ENCODE measurements around the gene CCSAP.
"Not testable (repeated sequence)": the region's sequence is repeated elsewhere in the genome, so short reads cannot be mapped to it uniquely, and the experiment has no call there.

CCSAP gene

GRCh38 chr1:229341774-229342655 is 832 bp downstream of the CCSAP start:
- H2AFZ ChIP-seq (ENCODE audit: low read length, unreplicated experiment): peak overlapping the region; percentile 80
- peaks cover 4% of the 10 kb centered on the region; the same call in 1 of the 2 replicates for H3K27me3 ChIP-seq (ENCODE audit: insufficient read depth, low read length)
- peaks cover 16% of the 10 kb centered on the region for H3K4me1 ChIP-seq (ENCODE audit: control insufficient read depth, insufficient read depth, low read length, unreplicated experiment)
- H3K36me3 ChIP-seq (ENCODE audit: insufficient read depth, low read length): no peaks in the 10 kb centered on the region
- H3K4me3 ChIP-seq (ENCODE audit: low read depth, low read length): peak overlapping the region; percentile 91
- peaks cover 32% of the 10 kb centered on the region for H3K79me2 ChIP-seq (ENCODE audit: control insufficient read depth, insufficient read depth, low read length, unreplicated experiment)
- H3K27ac ChIP-seq (ENCODE audit: low read depth, low read length): no peak overlapping the region

DNA sequence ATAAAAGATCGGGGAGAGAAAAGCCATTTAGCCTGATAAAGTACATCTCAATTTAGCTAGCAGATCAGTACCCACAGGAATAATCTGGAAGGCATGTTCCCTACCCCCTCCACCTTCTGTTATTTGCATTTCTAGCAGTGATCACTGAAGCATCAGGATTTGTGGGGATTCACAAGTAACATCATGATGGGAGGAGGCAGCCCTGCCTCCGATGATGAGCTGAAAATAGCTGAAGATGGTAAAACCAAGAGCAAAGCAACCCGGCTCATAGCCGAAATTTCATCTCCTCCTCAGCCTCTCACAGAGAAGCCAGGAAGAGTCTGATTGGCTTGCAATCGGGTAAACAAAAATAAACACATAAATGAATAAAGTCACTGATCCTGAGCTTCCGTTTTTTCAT is 2.4 kb downstream of the CCSAP start:
- H3K27me3 ChIP-seq (ENCODE audit: insufficient read depth, low read length): no peaks in the 10 kb centered on the region
- H3K79me2 ChIP-seq (ENCODE audit: control insufficient read depth, insufficient read depth, low read length, unreplicated experiment): peaks cover 42% of the 10 kb centered on the region
- H3K4me3 ChIP-seq (ENCODE audit: low read depth, low read length): peak overlapping the region; percentile 41
- H2AFZ ChIP-seq (ENCODE audit: low read length, unreplicated experiment): no peak overlapping the region
- H3K36me3 ChIP-seq (ENCODE audit: insufficient read depth, low read length): peaks cover under 1% of the 10 kb centered on the region; the same call in 1 of the 2 replicates
- H3K4me1 ChIP-seq (ENCODE audit: control insufficient read depth, insufficient read depth, low read length, unreplicated experiment): peaks cover 16% of the 10 kb centered on the region
- no peak overlapping the region for H3K27ac ChIP-seq (ENCODE audit: low read depth, low read length)

DNA sequence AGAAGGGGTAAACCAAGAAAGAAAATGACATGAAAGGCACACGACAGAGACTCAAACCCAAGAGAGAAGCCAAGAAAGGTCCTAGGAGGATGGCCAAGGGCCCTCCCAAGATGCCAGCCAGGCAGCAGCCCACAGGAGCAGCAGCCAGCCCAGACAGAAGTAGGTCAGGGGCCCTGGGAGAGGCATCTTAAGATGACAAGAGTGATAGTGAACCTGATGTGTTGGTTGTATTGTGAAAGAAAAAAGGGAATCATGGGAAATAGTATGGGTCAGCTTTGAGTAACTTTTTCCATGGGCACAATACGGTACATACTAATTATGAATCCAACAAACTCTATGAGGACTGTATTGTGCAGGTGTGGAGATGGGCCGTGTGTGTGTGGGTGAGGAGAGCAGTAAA is 3.3 kb downstream of the CCSAP start:
- Histone ChIP-seq H2AFZ (ENCODE audit: low read length, unreplicated experiment) (no peak overlapping the region), H3K4me3 (ENCODE audit: low read depth, low read length) (no peak overlapping the region), H3K79me2 (ENCODE audit: control insufficient read depth, insufficient read depth, low read length, unreplicated experiment) (peaks cover 42% of the 10 kb centered on the region), H3K36me3 (ENCODE audit: insufficient read depth, low read length) (peaks cover 11% of the 10 kb centered on the region; the same call in 1 of the 2 replicates), H3K4me1 (ENCODE audit: control insufficient read depth, insufficient read depth, low read length, unreplicated experiment) (peaks cover 16% of the 10 kb centered on the region), H3K27ac (ENCODE audit: low read depth, low read length) (no peak overlapping the region), H3K27me3 (ENCODE audit: insufficient read depth, low read length) (no peaks in the 10 kb centered on the region)

DNA sequence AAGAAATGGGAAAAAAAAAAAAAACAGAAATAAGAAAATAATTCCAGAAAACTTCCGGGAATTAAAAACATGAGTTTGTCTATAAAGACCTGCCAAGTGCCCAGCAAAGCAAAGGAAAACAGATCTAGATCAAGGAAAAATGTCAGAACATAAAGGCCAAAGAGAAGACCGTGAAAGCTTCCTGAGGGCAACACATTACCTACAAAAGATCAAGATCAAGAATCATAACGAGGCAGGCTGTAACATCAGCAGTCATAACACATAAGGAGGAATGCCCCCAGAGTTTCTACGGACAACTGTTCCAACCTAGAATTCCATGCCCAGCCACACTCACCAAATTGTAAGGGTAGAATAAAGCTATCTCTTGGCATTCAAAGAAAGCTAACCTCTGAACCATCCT is 3.8 kb downstream of the CCSAP start:
- H3K36me3 ChIP-seq (ENCODE audit: insufficient read depth, low read length): peaks cover 11% of the 10 kb centered on the region; the same call in 1 of the 2 replicates
- no peak overlapping the region for H3K4me3 ChIP-seq (ENCODE audit: low read depth, low read length)
- H3K4me1 ChIP-seq (ENCODE audit: control insufficient read depth, insufficient read depth, low read length, unreplicated experiment): peaks cover 16% of the 10 kb centered on the region
- H3K27ac ChIP-seq (ENCODE audit: low read depth, low read length): no peak overlapping the region
- no peaks in the 10 kb centered on the region for H3K27me3 ChIP-seq (ENCODE audit: insufficient read depth, low read length)
- peaks cover 42% of the 10 kb centered on the region for H3K79me2 ChIP-seq (ENCODE audit: control insufficient read depth, insufficient read depth, low read length, unreplicated experiment)
- no peak overlapping the region for H2AFZ ChIP-seq (ENCODE audit: low read length, unreplicated experiment)

DNA sequence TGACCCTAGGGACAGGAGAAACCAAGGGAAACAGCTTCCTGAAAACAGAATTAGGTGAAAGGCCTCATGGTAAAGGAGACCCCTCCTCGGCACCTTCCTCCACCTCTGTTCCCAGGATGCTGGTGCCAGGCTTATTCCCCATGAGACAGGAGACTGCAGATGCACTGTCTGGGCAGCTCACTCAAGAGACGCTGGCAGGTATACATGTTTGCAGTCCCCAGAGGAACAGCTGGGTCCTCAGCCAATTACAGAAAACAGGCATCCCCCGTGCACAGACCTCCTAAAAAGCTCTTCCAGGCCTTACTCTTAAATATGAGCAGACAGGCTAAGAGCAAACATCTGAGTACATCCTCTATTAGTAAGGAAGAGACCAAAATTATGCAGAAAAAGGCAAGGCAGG is 6.5 kb downstream of the CCSAP start:
- H3K27ac ChIP-seq (ENCODE audit: low read depth, low read length): no peak overlapping the region
- no peaks in the 10 kb centered on the region for H3K27me3 ChIP-seq (ENCODE audit: insufficient read depth, low read length)
- H3K4me3 ChIP-seq (ENCODE audit: low read depth, low read length): no peak overlapping the region
- H3K36me3 ChIP-seq (ENCODE audit: insufficient read depth, low read length): peaks cover 11% of the 10 kb centered on the region; the same call in 1 of the 2 replicates
- H3K79me2 ChIP-seq (ENCODE audit: control insufficient read depth, insufficient read depth, low read length, unreplicated experiment): peaks cover 39% of the 10 kb centered on the region
- no peak overlapping the region for H2AFZ ChIP-seq (ENCODE audit: low read length, unreplicated experiment)
- peaks cover 16% of the 10 kb centered on the region for H3K4me1 ChIP-seq (ENCODE audit: control insufficient read depth, insufficient read depth, low read length, unreplicated experiment)

DNA sequence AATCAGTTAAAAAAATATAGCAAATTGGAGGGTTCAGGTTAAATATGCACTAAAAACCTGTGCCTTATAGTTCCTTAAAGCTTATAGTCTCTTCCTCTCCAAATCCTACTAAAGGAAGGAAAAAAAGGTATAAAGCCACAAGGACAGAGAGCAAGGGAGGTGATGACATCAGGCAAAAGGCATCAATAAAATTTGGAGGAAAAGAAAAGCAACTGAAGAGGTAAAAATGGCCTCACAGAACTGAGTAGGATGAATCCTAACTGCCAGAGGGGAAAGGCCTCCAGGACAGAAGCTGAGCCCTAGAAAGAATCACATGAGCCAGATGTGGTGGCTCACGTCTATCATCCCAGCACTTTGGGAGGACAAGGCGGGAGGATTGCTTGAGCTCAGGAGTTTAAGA is 8.1 kb downstream of the CCSAP start:
- no peak overlapping the region for H3K4me3 ChIP-seq (ENCODE audit: low read depth, low read length)
- no peak overlapping the region for H3K27ac ChIP-seq (ENCODE audit: low read depth, low read length)
- H2AFZ ChIP-seq (ENCODE audit: low read length, unreplicated experiment): no peak overlapping the region
- H3K4me1 ChIP-seq (ENCODE audit: control insufficient read depth, insufficient read depth, low read length, unreplicated experiment): peaks cover 8% of the 10 kb centered on the region
- no peaks in the 10 kb centered on the region for H3K27me3 ChIP-seq (ENCODE audit: insufficient read depth, low read length)
- H3K36me3 ChIP-seq (ENCODE audit: insufficient read depth, low read length): peaks cover 11% of the 10 kb centered on the region; the same call in 1 of the 2 replicates
- H3K79me2 ChIP-seq (ENCODE audit: control insufficient read depth, insufficient read depth, low read length, unreplicated experiment): peaks cover 31% of the 10 kb centered on the region

DNA sequence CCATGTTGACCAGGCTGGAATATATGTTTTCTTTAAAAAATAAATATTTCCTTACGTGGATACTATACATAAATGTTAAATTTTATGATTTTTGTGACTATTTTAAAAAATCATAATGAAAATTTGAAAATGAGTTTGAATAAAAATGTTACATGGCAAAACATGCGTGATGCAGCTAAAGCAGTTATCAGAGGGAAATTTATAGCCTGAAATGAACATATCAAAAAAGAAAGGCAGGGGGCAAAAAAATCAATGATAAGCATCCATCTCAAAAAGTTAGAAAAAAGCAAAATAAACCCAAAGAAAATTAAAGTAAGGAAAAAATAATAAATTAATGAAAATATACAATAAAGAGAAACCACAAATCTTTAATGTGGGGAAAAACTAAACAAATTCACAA is 8.6 kb downstream of the CCSAP start:
- H3K27ac ChIP-seq (ENCODE audit: low read depth, low read length): no peak overlapping the region
- H2AFZ ChIP-seq (ENCODE audit: low read length, unreplicated experiment): no peak overlapping the region
- H3K79me2 ChIP-seq (ENCODE audit: control insufficient read depth, insufficient read depth, low read length, unreplicated experiment): peaks cover 28% of the 10 kb centered on the region
- H3K27me3 ChIP-seq (ENCODE audit: insufficient read depth, low read length): no peaks in the 10 kb centered on the region
- H3K4me1 ChIP-seq (ENCODE audit: control insufficient read depth, insufficient read depth, low read length, unreplicated experiment): peaks cover 3% of the 10 kb centered on the region
- peaks cover 11% of the 10 kb centered on the region; the same call in 1 of the 2 replicates for H3K36me3 ChIP-seq (ENCODE audit: insufficient read depth, low read length)
- no peak overlapping the region for H3K4me3 ChIP-seq (ENCODE audit: low read depth, low read length)

GRCh38 chr1:229328598-229329362 is 14.1 kb downstream of the CCSAP start:
- no peak overlapping the region for H2AFZ ChIP-seq (ENCODE audit: low read length, unreplicated experiment)
- H3K36me3 ChIP-seq (ENCODE audit: insufficient read depth, low read length): peaks cover 6% of the 10 kb centered on the region
- H3K4me1 ChIP-seq (ENCODE audit: control insufficient read depth, insufficient read depth, low read length, unreplicated experiment): no peaks in the 10 kb centered on the region
- no peak overlapping the region for H3K27ac ChIP-seq (ENCODE audit: low read depth, low read length)
- no peaks in the 10 kb centered on the region for H3K27me3 ChIP-seq (ENCODE audit: insufficient read depth, low read length)
- no peak overlapping the region for H3K4me3 ChIP-seq (ENCODE audit: low read depth, low read length)
- H3K79me2 ChIP-seq (ENCODE audit: control insufficient read depth, insufficient read depth, low read length, unreplicated experiment): peaks cover 4% of the 10 kb centered on the region

- not testable (repeated sequence) for H3K36me3 ChIP-seq (ENCODE audit: insufficient read depth, low read length); H3K4me3 ChIP-seq (ENCODE audit: low read depth, low read length); H3K27ac ChIP-seq (ENCODE audit: low read depth, low read length); H3K79me2 ChIP-seq (ENCODE audit: control insufficient read depth, insufficient read depth, low read length, unreplicated experiment); H2AFZ ChIP-seq (ENCODE audit: low read length, unreplicated experiment); H3K27me3 ChIP-seq (ENCODE audit: insufficient read depth, low read length); H3K4me1 ChIP-seq (ENCODE audit: control insufficient read depth, insufficient read depth, low read length, unreplicated experiment)
Measured at GRCh38 chr1:229327765-229328164, 15.1 kb downstream of the CCSAP start.

GRCh38 chr1:229326601-229327000 is 16.2 kb downstream of the CCSAP start:
- H2AFZ ChIP-seq (ENCODE audit: low read length, unreplicated experiment): no peak overlapping the region
- H3K4me3 ChIP-seq (ENCODE audit: low read depth, low read length): no peak overlapping the region
- H3K27me3 ChIP-seq (ENCODE audit: insufficient read depth, low read length): no peaks in the 10 kb centered on the region
- peaks cover 3% of the 10 kb centered on the region for H3K79me2 ChIP-seq (ENCODE audit: control insufficient read depth, insufficient read depth, low read length, unreplicated experiment)
- no peaks in the 10 kb centered on the region for H3K4me1 ChIP-seq (ENCODE audit: control insufficient read depth, insufficient read depth, low read length, unreplicated experiment)
- no peak overlapping the region for H3K27ac ChIP-seq (ENCODE audit: low read depth, low read length)
- peaks cover 8% of the 10 kb centered on the region for H3K36me3 ChIP-seq (ENCODE audit: insufficient read depth, low read length)

Measured in ACC112 (cell line).